SK-N-DZ (cell line): ENCODE data around the gene CCDC177. TPM values are rescaled to one million over a fixed set of nuclear protein-coding genes. Genes with fewer than 3 reads are reported as not detected.

Source experiments
- DNase-seq: peaks from one replicate; pipeline ENCODE4 v3.0.0-alpha.2; 2015; ENCODE audit warnings: low spot score
- polyA plus RNA-seq, 2 experiments: library from polyadenylated mRNA; depleted of rRNA; stranded (reverse); fragments of >200 nt; gene quantifications; 2 replicates each; pipeline ENCODE4 v1.2.3, GENCODE V29; 2014

The CCDC177 gene
- polyA plus RNA-seq (2014; cell fraction: cytosol; rRNA removed) = 5.1 and 7.3 TPM in 2 replicates
- polyA plus RNA-seq (2014; cell fraction: nucleus; rRNA removed) = 4.1 and 4.8 TPM in 2 replicates

DNA sequence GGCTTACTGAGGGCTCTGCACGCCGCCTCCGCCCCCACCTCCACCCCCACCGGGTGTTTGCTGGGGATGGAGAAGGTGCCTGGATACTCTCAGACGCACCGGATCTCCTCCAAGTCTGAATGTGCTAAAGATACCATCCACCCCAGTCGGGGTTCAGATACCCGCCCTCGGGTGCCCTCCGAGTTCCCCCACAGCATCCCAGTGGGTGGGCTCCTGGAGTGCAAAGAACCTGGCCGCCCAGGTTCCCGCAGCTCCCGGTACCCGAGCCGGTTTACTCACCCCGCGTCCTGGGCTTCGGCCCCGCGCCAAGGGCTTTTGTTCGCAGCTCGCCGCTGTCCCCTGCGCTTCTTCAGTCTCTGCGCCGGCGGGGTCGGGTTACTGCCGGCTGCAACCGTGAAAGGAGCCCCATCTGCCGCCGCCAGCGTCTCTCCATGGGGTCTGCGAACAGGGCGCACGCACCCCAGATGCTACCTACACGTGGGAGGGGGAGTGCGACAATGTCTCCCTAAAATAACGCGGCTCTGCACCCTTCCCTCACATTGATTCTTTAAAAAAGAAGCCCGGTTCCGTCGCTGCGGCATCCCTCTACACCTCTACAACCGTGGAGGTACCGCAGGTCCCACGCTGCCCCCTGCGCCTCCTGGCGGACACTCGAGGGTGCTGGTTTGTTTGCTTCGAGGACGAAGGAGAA lies at the start of gene CCDC177:
TSS of gene CCDC177 (minus strand) at position 609 of the 691 bp plus-strand sequence. CDS start 1,249 bp downstream, outside the sequence.
- DNase-seq = peak; percentile 74

- no peak for DNase-seq
Measured at GRCh38 chr14:69624136-69624535, 49.5 kb upstream of the CCDC177 start.

- no peak for DNase-seq
Measured at GRCh38 chr14:69620981-69621380, 46.3 kb upstream of the CCDC177 start.

DNA sequence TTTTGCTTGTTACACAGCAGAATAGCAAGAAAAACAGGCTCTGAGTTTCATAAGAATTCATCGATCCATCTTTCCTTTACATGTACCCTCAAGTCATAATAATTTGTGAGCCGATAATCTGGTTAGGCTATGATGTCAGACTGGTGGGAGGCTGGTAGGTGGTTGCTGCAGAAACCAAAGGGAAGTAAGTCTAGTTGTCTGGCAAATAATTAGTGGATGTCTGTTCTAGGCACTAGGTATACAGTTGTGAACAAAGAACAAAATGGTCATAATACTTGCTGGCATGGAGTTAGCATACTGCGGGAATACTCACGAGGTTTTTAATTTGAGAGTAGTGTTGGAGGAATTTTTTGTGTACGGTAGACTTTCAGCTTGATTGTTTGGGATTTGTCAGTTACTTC lies 45.5 kb upstream of the CCDC177 start:
- DNase-seq = no peak

- no peak for DNase-seq
Measured at GRCh38 chr14:69619012-69619411, 44.3 kb upstream of the CCDC177 start.

- DNase-seq = no peak
Measured at GRCh38 chr14:69617796-69618195, 43.1 kb upstream of the CCDC177 start.

- no peak for DNase-seq
Measured at GRCh38 chr14:69616408-69616773, 41.7 kb upstream of the CCDC177 start.

DNA sequence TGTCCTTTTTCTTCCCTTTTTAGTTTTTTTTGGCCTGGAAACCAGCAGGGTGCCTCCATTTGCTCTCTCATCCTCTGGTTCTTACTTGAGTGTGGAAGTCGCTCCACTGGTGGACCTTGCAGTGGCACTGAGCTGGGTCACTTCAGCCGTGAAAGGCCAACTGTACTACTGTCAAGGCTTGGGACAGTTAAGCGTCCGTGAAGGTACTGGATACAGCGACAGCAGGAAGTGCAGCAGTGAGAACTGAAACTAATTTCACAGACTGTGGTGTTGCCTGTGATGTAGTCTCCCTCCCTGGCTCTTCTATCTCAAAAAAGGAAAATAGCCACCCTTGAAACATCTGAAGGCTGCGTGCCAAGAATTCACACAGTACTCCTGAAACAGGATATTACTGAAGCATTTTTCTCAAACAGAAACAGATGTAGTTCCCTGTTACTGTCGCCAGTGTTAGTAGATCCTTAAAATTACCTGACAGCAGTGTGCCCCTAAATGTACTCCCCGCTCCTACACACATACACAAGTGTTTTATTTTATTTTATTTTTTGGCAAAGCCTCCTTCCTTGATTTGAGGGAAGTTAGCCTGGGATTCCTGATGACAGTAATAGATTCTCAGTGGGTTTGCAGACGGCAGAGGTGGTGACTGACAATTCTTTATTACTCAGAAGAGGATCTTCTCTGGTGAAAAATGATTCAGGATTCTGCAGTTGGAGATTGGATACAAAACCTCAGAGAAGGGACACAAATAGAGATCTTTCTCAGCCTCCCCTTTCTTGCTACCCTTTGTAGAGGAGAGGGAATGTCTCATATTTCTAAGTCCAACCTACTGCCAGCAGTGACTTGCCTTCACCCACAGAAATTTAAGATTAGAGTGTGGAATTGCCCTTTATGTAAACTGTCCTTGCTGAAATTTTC lies 41.1 kb upstream of the CCDC177 start:
- DNase-seq = no peak

GRCh38 chr14:69615121-69615495 lies 40.4 kb upstream of the CCDC177 start:
- DNase-seq = no peak

DNA sequence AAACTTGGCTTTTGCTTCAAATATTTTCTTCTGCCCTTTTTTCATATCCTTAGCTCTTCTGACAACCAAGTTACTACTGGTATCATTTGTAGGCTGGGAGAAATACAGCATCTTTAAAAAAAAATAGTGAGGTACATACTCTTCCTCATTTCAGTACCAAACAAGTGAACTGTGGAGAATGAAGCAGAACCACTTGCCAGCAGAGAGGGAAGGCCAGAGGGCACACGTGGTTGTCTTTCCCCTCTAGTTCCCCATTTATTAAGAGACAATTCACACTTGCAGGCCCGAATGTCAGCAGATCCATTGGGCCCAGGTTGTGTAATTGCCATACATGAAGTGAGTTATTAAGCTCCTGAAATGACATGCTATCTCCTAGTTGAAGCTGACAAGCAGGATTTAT lies 39.9 kb upstream of the CCDC177 start:
- DNase-seq = no peak

DNA sequence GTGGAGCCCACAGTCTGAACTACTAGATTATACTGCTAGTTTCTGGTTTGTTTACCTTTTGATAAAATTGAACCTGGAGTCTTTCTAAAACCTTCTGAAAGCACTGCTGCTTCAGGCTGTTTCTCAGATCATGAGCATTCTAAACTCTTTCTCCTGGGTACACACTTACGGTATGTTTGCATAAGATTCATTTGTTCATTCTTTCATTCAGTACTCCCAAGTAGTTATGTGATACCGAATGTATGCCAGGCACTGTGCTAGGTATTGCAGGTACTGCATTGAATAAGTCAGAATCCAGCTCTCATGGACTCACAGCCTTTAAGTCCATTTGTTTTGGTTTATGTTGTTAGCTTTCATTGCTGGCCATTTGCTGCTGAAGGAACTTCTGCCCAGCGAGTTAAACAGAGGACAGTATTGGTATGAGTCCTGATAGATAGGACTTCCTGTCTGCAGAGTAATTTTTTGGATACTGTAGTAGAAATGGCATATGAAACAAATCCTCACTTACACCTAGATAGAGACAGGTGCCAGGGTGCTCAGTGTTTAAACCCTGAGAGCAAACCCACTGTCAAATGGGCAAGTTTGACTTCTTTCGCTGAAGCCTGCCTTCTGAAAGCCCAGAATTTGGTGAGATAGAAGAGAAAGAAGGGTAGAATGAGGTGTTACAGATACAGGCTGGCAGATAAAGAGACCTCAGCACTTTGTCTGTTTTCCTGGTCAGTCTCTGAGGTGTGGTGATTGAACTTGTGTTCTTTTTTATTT lies 38.8 kb upstream of the CCDC177 start:
- no peak for DNase-seq

DNA sequence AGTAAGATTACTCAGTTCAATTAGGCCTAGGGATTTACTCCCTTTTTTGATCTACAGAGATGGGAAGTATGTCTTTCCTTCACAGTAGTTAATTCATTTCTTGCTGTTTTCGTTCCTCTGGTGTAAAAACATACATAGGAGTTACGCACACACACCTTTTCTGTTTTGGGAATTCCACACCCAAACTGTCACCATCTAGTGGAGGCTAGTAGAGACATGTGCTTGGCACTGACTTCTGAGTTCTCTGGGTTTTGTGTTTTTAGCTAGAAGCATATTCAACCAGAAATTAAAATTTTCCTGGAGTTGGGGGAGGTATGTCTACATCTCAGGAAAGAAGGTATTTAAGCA lies 38.1 kb upstream of the CCDC177 start:
- DNase-seq = no peak

DNA sequence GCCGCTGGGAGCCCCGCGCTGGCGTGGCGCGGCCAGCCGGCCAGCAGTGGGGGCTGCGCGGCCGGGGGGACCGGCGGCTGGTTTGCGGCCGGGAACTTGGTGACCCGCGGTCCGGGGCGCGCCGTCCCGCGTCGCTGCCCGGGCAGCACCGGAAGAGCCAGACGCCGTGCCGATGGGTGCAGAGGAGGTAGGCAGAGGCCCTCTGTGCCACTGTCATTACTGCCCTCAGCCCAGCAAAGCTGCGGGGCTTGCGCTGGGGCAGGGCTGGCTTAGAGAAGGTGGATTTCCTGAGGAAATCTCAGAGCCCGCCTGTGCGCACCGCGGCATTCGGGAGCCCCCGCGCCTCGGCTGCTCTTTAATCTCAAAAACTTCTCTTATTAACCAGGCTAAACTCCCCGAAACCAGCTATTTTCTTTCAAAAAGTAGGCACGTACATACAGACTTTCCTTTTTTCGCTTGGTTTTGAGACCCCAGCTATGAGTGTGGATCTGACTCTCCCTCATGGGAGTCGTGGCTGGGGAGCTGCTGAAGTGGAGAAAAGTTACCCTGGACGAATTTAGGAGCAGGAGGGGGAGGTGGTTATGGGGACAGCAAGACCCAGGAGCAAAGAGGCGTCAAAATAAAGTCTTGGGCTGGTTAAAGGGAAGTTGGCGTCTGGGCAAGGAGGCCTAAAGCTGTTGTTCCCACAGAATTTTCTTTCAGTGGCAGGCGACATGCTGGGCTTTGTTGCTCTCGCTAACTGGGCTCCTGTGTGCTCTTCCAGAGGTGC lies 37.5 kb upstream of the CCDC177 start:
- peak; percentile 22 for DNase-seq

DNA sequence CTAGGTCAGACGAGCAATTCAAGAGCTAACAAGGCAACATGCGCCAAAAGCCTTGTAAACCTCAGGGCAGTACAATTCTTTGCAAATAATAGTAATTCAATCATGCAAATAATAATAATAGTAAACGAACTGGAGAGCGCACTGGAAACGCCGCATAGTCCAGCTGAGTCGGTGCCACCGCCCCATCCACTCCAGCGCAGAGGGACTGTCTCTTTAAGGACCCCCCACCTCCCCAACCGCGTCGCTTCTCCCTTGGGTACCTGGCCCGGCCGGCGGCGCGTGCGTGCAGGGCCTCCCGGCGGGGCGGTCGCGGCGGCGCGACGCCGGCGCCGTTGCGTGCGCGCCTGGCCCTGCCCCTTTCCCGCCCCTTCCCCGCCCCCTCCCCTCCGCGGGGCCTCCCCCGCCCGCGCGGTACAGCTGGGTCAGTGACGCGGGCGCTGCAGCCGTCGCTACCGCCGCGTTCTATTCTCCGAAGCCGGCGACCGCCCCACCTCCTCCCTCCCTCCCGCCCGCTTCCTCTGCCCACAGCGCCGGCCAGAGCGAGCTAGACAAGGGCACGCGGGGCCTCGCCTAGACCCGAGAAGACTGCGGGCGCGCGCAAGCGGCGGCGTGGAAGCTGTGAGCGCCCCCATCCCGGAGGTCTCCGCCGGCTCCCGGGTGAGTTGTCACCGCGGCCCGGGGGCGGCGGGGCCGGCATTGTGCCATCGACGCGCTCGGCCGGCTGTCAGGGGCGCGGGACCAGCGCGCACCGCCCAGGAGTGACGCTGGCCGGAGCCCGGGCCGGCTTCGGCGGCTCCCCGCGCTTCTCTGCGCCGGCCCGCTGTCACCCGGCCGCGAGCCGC lies 36.7 kb upstream of the CCDC177 start, which contains the start of gene SUSD6:
TSS of gene SUSD6 (plus strand) at position 425 of the 842 bp plus-strand sequence. CDS start 46,997 bp downstream, outside the sequence.
- peak; percentile 85 for DNase-seq

DNA sequence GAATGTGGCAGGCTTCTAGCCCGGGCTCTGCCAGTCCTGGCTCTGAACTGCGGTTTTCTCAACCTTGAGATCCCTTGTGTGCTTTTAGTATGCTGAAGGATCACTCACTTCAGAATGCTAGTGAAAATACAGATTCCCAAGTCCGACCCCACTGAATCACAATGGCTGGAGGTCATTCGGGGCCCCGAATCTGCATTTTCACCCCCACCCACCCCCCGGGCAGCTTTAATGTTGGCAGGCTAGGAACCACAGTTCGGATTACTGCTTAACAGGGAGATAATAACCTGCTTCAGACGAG lies 36.2 kb upstream of the CCDC177 start:
- no peak for DNase-seq

DNA sequence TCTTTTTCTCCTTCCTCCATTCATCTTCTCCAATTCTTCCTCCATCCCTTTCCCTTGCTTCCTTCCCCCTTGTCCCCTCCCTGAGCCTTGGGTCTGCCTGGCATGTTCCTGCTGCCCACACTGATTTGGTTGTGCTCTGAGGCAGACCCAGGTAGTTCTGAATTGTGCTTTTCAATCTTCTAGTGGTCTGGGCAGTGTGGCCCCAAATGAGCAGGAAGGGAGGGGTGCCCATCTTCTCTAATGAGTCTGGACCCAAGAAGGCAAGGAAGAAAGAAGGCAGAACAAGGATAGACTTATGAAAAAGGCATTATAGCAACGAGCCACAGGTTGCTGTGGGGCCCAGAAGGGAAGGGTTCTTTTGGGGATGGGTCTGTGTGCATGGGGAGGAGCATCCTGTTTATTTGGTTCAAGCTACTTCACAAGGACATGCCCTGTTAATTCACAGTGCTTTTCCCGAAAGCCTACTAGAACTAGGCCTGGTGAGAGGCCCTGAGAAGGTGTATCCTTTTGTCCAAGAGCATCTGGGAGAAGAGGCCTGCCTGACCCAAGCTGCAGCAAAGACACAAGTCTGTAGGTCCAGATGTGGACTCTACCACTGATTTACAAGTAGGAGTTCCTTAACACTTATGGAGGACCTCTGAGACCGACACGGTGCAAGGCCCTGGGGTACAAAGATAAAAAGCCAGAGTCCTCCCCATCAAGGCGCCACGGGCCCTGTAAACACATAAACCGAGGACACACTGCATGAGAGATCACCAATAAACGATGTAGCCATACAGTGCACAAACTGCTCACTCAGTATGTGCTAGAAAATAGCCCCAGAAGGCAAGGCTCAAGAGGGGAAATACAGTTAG lies 35.6 kb upstream of the CCDC177 start:
- no peak for DNase-seq

DNA sequence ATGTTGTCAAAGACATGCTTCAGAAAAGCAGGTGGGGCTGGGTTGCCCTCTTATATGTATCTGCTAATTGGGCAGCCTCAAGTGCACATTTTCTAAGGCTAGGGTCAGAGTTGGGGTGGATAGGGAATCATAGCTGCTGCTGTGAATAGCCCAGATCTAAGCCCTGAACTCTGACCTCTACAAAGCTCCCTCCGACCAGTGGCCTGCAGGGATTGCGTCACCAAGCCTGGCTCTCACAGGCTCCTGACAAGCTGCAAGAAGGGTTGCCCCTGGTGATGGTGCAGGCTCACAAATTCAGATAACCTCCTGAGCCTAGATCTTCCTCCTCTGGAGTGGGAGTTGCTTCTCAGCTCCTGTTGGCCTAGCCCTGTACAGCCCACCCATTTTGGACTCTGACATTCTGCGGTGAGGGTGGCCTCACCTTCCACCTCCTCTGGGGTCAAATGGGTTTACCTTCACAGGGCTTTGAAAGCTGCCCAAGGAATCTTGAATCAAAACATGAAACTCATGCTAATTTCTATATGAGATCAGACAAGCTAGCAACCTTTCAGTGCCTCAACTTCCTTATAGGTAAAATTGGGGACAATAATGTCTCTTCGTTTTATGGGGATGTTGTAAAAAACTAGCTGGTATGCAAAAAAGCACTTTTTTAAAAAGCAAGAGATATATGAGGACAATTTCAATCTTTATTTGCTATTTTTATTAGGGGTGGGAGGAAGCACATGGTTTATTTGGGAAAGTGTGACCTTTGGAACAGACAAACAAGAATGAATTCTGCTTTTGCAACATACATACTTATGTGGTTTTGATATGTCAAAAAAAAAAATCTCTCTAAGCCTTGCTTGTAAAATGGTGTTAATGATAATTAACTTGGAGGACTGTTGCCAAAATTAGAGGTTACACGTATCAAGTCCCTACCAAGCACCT lies 31.9 kb upstream of the CCDC177 start:
- DNase-seq = no peak

- DNase-seq = no peak
Measured at GRCh38 chr14:69605738-69606137, 31.1 kb upstream of the CCDC177 start.
